HG02610 (cell line): ENCODE results near the gene MGME1.

Experiments
- ATAC-seq: cut with Tn5 transposase; IDR thresholded peaks from one replicate; pipeline ENCODE4 v1.9.1; 2021; ENCODE audit warnings: mild to moderate bottlenecking, moderate library complexity; ENCODE audit not compliant: unreplicated experiment

The MGME1 gene

DNA sequence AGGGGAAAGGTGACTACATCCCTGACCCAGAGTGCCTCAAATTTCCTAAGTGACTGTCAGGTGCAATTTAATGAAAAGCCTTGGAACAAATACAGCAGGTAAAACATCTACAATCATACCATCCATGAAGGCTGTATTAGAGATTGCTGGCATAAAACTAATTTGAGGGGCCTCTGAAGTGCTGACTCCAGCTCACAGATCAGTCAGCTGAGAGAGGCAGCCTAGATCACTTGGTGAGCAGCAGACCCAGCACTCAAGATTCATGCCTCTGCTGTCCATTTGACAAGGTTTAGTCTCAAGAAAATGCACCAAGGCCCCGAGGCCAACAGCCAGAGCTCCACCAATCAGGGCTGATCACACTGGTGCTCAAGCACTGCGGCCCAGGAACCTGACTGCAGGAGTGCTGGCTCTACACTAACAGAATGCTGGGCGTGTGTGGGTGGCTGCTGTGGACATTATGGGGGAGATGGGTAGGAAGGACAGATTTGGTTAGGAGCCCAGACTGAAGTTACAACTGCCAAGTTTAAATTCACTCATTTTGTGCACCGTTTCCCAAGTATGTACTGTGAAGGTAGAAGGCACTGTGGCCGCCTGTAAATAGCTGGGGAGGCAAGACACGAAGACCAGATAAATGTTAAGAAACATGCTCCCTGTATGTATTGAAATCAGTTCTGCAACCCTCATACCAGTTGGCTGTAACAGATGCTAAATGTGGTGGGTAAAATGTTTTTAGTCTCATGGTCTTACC lies 28.4 kb upstream of the MGME1 start:
- no peak for ATAC-seq

GRCh38 chr20:17941087-17941825 lies 27.6 kb upstream of the MGME1 start:
- no peak for ATAC-seq

- ATAC-seq = no peak
These were observed 27.0 kb upstream of the MGME1 start for GRCh38 chr20:17941826-17942196.

DNA sequence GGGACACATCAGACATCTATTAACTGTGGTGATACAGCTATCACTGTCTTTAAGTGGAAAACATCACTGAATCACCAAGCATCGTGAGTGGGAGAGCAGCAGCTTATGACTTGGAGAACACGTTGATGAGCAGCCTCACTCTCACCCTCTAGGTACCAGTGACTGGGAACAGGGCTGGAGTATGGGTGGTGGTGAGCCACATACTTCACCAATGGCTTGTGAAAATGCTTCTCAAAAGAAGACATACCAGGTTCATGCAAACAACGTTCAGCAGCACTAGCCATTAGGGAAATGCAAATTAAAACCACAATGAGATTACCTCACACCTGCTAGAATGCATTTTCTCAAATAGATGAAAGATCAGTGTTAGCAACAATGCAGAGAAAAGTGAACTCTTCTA lies 25.5 kb upstream of the MGME1 start:
- peak; percentile 58 for ATAC-seq

- ATAC-seq = no peak
These were observed 23.9 kb upstream of the MGME1 start for GRCh38 chr20:17944854-17945474.

- ATAC-seq = no peak
These were observed 22.8 kb upstream of the MGME1 start for GRCh38 chr20:17946040-17946439.

GRCh38 chr20:17946572-17947473 lies 22.0 kb upstream of the MGME1 start:
- ATAC-seq = no peak

GRCh38 chr20:17947474-17947815 lies 21.4 kb upstream of the MGME1 start:
- ATAC-seq = no peak

DNA sequence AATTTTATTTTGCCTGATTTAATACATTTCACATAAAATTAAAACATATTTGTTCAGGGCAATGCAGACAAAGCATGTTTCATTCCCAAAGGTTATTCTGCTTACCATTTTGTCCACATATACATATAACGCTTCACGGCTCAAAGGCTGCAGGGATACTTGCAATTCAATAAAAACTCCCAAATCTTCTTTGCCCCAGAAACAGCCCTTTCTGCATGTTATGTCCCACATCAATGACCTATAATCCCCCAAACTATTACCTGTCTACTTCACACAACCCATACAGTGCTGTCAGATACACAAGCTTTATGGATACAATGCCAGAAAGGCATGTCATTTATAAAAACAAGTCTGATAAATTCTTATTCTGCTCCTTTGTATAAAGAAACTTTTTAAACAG lies 20.4 kb upstream of the MGME1 start:
- no peak for ATAC-seq

DNA sequence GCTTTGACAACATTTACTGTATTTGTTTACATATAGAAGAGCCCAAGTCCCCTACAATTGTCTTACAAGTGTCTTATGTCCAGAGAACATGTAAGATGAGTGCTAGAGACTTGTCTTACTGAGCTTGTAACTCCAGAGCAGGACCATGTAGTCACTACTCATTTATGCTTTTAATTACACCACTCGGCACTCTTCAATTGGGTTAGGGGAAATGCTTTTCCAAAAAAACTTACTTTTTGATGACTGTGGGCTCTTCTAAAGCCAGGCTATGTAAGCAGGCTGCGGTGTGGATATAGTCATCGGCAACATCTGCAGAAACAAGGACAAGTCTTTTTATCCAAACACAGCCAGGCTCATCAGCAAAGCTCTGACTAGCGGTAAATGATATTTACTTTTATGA lies 18.9 kb upstream of the MGME1 start:
- ATAC-seq = no peak

DNA sequence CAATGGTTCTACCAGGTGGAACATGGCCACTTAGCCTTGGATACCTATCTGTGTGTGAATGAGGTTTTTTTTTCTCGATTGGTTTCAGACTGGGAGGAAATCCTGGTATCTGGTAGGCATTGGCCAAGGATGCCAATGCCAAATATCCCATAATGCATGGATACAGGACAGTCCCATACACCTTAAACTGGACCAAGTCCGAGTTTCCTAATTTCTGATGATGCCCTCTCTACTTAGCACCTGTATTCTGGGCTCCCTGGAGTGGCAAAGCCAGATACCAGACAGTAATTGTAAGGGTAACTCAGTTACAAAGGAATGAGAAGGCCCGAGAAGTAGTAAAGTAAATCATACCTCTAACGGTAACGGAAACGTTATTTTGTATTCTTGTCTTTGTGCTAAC lies 18.1 kb upstream of the MGME1 start:
- no peak for ATAC-seq

- ATAC-seq = no peak
These were observed 17.5 kb upstream of the MGME1 start for GRCh38 chr20:17951323-17951722.

DNA sequence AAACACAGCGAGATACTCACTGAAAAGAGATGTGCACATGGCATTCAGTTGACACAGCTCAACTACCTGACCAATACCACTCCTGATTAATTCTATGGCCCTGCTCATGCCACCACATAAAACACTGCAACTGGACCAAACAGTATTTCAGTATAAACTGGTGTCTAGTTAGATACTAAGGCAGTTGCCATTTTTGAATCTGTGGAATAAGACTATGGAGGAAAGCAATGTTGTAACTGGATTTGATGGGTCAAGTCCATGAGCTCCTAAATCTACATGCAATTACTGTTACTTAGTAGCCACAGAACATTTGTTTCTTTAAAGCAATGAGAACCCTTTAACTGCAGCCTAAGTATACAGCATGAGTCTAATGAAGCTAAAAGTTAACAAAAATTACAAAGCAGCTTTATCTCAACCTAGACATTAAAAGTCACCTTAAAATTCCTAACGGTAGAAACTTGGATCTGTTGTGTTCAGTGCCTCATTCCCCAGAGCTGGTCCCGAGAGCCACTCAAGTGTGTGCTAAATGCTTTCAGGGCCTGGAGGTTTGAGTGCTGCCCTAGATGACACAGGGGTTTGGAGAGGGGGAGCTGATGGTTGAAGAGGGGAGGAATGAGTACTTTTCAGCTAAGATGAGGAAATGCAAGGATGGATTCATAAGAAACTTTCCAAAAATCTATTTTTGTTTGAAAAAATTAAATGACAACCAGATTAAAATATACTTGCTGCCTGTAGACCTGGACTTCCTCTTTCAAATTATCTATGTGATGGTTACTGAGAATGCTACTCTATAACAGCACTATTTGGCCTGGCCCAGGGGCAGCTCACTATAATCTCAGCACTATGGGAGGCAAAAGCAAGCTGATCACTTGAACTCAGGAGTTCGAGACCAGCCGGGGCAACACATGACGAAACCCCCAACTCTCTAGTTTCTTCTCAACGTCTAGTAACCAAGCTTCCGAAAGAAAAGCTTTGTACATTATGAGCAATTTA lies 15.8 kb upstream of the MGME1 start:
- ATAC-seq = no peak

GRCh38 chr20:17953935-17954334 lies 14.9 kb upstream of the MGME1 start:
- no peak for ATAC-seq

GRCh38 chr20:17955302-17955701 lies 13.5 kb upstream of the MGME1 start:
- no peak for ATAC-seq

GRCh38 chr20:17956099-17956685 lies 12.6 kb upstream of the MGME1 start:
- peak; percentile 49 for ATAC-seq

DNA sequence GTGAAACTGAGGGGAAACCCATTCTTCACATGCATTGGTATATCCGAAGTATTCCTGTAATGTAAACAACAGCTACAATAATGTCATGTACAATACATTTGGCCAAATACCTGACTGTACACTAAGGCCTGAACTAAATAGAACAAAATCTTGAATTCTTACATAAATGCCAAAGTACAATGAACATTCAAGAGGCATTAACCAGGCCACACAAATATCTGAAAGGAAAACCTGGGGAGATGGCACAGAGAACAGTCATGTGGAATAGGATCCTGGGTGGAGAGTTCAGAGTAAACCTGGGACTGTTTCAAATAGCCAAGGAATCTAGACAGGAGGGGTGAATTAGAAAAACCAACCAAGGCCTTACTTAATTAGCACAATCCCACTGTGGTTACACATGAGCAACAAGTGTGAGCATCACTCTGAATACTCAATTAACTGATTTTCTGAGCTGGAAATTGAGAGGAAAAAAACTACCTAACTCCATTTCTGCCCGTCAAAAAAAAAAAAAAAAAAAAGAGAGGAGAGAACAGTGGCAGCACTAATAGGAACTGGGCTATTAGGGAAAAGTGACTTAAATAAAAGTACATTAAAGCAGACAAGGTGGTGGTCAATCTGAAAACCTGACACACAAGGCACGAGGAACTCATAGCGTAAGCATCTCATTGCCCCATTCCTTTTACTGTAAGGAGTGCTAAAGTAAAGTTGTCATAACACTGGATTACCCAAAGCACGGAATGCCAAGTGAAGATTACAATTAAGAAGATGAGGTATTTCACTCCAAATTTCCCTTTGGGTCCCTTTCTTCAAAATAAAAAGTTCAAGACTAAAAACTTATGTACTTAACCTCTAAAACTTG lies 11.1 kb upstream of the MGME1 start:
- ATAC-seq = no peak

GRCh38 chr20:17958373-17959256 lies 10.2 kb upstream of the MGME1 start:
- ATAC-seq = no peak
